K562 (cell line): ENCODE measurements around the gene REXO2. TPM values are rescaled to one million over a fixed set of nuclear protein-coding genes. Genes with fewer than 3 reads are reported as not detected.

Source experiments
- C11orf30 ChIP-seq: fragments of 450-650 bp; IDR thresholded peaks from 2 replicates; pipeline ENCODE4 v1.6.1; 2016; ENCODE audit warnings: low read depth, mild to moderate bottlenecking
- CBFA2T3 ChIP-seq: fragments of 450-650 bp; IDR thresholded peaks from 2 replicates; pipeline ENCODE4 v1.6.1; 2017
- ESRRB ChIP-seq: fragments of 250-450 bp; sonication (Bioruptor Pico); IDR thresholded peaks from 2 replicates; pipeline ENCODE4 v1.5.0; 2020; ENCODE audit warnings: mild to moderate bottlenecking, moderate library complexity, borderline replicate concordance
- ETV5 ChIP-seq: sonication (generic); formaldehyde crosslinking; IDR thresholded peaks from 2 replicates; pipeline ENCODE4 v1.4.0; 2020; ENCODE audit warnings: low read depth, mild to moderate bottlenecking, missing genetic modification reagents
- FOXK1 ChIP-seq: sonication (generic); formaldehyde crosslinking; IDR thresholded peaks from 2 replicates; pipeline ENCODE4 v1.8.0; 2022; ENCODE audit warnings: missing genetic modification reagents, mild to moderate bottlenecking, borderline replicate concordance
- HOXB6 ChIP-seq: fragments of 250-450 bp; sonication (Bioruptor Pico); IDR thresholded peaks from 2 replicates; pipeline ENCODE4 v1.5.1; 2022; ENCODE audit warnings: mild to moderate bottlenecking, borderline replicate concordance
- MAFG ChIP-seq: fragments of 450-650 bp; conservative IDR thresholded peaks from 2 replicates; pipeline ENCODE4 v1.6.1; 2016; ENCODE audit warnings: missing genetic modification characterization, missing compliant biosample characterization
- PBX2 ChIP-seq, 2 experiments: IDR thresholded peaks in 1 of 2; conservative IDR thresholded peaks in 1 of 2; 2 replicates each; pipeline ENCODE4 v1.6.1; 2016; ENCODE audit warnings: low read depth in 2 of 2, mild to moderate bottlenecking in 1 of 2, missing compliant biosample characterization in 1 of 2, missing genetic modification characterization in 1 of 2, moderate library complexity in 1 of 2
- ZNF253 ChIP-seq: fragments of 250-450 bp; sonication (Bioruptor Pico); conservative IDR thresholded peaks from 2 replicates; pipeline ENCODE4 v1.6.1; 2021; ENCODE audit warnings: mild to moderate bottlenecking
- ZNF589 ChIP-seq: fragments of 200-800 bp; sonication (Bioruptor generic); IDR thresholded peaks from 2 replicates; pipeline ENCODE4 v1.6.1; 2016; ENCODE audit warnings: low read depth, missing genetic modification characterization, missing compliant biosample characterization
- ZNF780A ChIP-seq: fragments of 250-450 bp; sonication (Bioruptor Pico); IDR thresholded peaks from 2 replicates; pipeline ENCODE4 v1.5.0; 2021; ENCODE audit warnings: mild to moderate bottlenecking
- polyA plus RNA-seq, 8 experiments: library from polyadenylated mRNA; depleted of rRNA in 4 of 8; stranded (reverse) in 5 of 8; unstranded in 3 of 8; fragments of >200 nt; fragmentation: Nextera tagmentation in 2 of 8; fragmentation: Illumina TruSeq in 1 of 8; extraction: Ambion mirVana in 2 of 8; extraction: Trizol in 1 of 8; gene quantifications; 2 replicates each; pipeline versions ENCODE4 v1.2.1 to v1.2.3, GENCODE V29; 2011 to 2014; ENCODE audit warnings: inconsistent platforms in 1 of 8, missing spikeins in 1 of 8
- total RNA-seq, 7 experiments: library from RNA; depleted of rRNA in 6 of 7; stranded (reverse); fragments of >200 nt in 6 of 7; fragmentation: Illumina TruSeq in 2 of 7; extraction: Trizol in 2 of 7; gene quantifications; 2 replicates each; pipeline versions ENCODE4 v1.2.1 to v1.2.3, GENCODE V29; 2011 to 2021; ENCODE audit warnings: low replicate concordance in 1 of 7
- TF ChIP-seq, protein P1 (sequence below): fragments of 250-450 bp; sonication (Bioruptor Pico); IDR thresholded peaks from 2 replicates; pipeline ENCODE4 v1.5.0; 2021; ENCODE audit warnings: mild to moderate bottlenecking, moderate library complexity
- TF ChIP-seq, protein P2 (sequence below): fragments of 250-450 bp; sonication (Bioruptor Pico); IDR thresholded peaks from 2 replicates; pipeline ENCODE4 v1.4.0; 2020; ENCODE audit warnings: mild to moderate bottlenecking, moderate library complexity
- TF ChIP-seq, protein P3 (sequence below): fragments of 450-650 bp; conservative IDR thresholded peaks from 2 replicates; pipeline ENCODE4 v1.6.1; 2016; ENCODE audit warnings: missing genetic modification characterization, low read depth, mild to moderate bottlenecking, missing compliant biosample characterization, moderate library complexity
- TF ChIP-seq, protein P4 (sequence below), 2 experiments: fragments of 450-650 bp; conservative IDR thresholded peaks; 2 replicates each; pipeline ENCODE4 v1.6.1; 2017; ENCODE audit warnings: mild to moderate bottlenecking in 2 of 2, moderate library complexity in 2 of 2

The REXO2 gene
- total and polyA plus RNA-seq, 9 of the 15 experiments (the other 6 are each of a cell fraction or from before 2014, with no cell fraction given), result 143 to 370 (median 193) TPM

- TF ChIP-seq, protein P1, sequence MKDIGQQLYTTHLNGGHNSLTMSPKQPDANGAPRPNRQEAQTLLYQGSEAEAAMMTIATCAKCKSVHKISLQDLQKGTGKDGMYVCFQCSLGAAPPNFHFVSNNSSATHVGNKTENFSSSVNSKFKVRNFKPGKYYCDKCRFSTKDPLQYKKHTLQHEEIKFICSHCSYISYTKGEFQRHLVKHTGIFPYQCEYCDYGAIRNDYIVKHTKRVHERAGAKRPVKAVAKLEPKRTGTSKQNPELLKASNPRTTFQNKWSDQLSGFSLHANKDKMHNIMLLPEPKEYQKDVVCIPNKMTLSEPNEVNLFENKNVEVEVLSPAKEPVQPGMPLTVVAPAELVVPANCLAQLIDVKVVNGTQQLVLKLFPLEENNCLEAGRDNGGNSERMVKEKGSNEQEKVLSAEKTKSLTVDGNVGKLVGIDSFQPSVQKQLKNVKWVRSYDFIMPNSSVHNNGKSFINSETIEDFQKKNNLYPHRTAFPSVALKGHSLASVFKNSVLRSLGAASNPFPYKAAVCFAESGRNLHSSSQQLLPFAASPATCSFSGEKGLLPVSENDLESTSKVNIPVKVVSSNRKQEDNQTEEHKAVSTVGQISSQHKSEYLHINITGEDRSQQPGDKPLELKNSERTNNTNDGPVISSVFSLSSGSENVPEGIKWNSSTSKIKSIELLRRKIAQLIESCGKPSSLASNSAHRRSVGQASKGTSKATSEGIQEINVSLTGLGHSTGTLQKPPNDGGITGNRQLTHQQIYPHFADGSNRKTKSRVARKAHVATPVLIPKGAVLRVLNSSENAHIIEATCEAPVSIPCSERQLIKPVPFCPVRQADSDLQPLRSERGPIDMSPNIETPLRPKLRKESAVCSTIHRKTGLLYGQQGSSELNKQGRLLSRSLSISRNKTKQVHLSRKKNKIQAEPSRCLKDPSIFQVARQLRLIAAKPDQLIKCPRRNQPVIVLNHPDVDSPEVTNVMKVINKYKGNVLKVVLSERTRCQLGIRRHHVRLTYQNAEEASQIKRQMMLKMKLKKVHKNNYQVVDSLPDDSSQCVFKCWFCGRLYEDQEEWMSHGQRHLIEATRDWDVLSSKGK (CRISPR knock-in tag), result no peak
- no peak for TF ChIP-seq PBX2 (CRISPR knock-in tag; IDR thresholded peaks at IDR 0.05; ENCODE audit: low read depth)
- TF ChIP-seq PBX2 (tag; conservative IDR thresholded peaks at IDR 0.05; ENCODE audit: low read depth), result peak; percentile 8
- 0 out of 2 replicates have a peak, but pooled peaks have one; percentile 31 for TF ChIP-seq ZNF589 (CRISPR knock-in tag)
- TF ChIP-seq ZNF253, result no peak
- TF ChIP-seq C11orf30, result peak; percentile 78
- TF ChIP-seq ESRRB (CRISPR knock-in tag), result no peak
- TF ChIP-seq ETV5 (CRISPR knock-in tag), result no peak
- TF ChIP-seq HOXB6 (CRISPR knock-in tag), result no peak
- TF ChIP-seq, protein P2, sequence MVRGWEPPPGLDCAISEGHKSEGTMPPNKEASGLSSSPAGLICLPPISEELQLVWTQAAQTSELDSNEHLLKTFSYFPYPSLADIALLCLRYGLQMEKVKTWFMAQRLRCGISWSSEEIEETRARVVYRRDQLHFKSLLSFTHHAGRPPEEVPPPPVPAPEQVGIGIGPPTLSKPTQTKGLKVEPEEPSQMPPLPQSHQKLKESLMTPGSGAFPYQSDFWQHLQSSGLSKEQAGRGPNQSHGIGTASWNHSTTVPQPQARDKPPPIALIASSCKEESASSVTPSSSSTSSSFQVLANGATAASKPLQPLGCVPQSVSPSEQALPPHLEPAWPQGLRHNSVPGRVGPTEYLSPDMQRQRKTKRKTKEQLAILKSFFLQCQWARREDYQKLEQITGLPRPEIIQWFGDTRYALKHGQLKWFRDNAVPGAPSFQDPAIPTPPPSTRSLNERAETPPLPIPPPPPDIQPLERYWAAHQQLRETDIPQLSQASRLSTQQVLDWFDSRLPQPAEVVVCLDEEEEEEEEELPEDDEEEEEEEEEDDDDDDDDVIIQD (CRISPR knock-in tag), result no peak
- TF ChIP-seq MAFG, result peak; percentile 55
- peak; percentile 20; the same call in 1 of the 2 replicates for TF ChIP-seq CBFA2T3
- TF ChIP-seq, protein P3, sequence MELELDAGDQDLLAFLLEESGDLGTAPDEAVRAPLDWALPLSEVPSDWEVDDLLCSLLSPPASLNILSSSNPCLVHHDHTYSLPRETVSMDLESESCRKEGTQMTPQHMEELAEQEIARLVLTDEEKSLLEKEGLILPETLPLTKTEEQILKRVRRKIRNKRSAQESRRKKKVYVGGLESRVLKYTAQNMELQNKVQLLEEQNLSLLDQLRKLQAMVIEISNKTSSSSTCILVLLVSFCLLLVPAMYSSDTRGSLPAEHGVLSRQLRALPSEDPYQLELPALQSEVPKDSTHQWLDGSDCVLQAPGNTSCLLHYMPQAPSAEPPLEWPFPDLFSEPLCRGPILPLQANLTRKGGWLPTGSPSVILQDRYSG (tag), result no peak
- TF ChIP-seq, protein P4, sequence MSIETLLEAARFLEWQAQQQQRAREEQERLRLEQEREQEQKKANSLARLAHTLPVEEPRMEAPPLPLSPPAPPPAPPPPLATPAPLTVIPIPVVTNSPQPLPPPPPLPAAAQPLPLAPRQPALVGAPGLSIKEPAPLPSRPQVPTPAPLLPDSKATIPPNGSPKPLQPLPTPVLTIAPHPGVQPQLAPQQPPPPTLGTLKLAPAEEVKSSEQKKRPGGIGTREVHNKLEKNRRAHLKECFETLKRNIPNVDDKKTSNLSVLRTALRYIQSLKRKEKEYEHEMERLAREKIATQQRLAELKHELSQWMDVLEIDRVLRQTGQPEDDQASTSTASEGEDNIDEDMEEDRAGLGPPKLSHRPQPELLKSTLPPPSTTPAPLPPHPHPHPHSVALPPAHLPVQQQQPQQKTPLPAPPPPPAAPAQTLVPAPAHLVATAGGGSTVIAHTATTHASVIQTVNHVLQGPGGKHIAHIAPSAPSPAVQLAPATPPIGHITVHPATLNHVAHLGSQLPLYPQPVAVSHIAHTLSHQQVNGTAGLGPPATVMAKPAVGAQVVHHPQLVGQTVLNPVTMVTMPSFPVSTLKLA (conservative IDR thresholded peaks at IDR 0.05), result peak in 1 of 2 experiments; percentile 57; a peak in 1 of 4 replicates
- no peak for TF ChIP-seq FOXK1 (CRISPR knock-in tag)
- TF ChIP-seq ZNF780A (CRISPR knock-in tag), result no peak
Measured at GRCh38 chr11:114440971-114441763, 1.9 kb downstream of the REXO2 start (continued).
